Stimulated activated CD8-positive, alpha-beta memory T cell treated with anti-CD3 and anti-CD28 coated beads, Interleukin-12 subunit alpha, Interleukin-12 subunit beta, amount 100 ng/mL, for 24 hours (primary cell): ENCODE measurements around the gene FZD7.

Source experiments
- DNase-seq: peaks from one replicate; pipeline ENCODE4 v3.0.0-alpha.2; 2020; ENCODE audit errors: extremely low read depth

Gene FZD7

DNA sequence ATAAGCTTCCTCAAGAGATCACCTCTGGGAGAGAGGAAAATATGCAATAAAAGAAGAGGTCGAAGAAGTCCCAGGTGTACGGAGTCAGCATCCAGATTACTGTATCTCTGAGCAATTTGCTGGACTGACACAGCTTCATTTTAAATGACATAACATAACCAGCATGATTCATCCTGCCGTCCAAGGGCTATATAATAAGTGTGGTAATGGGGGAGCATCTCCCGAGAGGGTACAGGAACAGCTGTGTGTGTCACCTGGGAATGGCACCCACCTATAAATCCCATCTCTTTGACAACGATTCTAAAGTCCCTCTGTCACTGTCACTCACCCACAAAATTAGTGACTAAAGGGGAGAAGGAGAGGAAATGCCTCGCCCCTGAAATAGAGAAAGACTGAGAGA, 19.3 kb upstream of the FZD7 start:
- DNase-seq = no peak

DNA sequence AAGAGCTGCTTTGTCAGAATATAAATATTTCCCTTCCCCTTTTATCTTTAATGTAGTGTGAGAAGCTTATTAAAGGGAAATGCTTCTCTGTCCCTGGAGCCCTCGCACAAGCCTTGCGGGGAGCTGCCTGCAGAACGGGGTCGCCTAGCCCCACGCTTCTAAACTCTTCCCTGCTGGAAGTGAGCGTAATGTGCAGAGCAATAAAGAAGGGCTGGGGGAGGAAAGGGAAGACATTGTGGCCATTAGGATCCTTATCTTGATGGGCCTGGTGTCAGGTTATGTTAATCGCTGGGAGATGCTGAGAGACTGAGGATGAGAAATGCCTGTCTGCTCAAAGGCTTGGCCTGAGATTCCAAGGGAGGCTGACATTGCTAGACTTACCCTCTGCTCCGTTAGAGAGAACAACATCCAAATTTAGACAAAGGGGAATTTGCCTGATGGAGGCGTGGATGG, 18.9 kb upstream of the FZD7 start:
- no peak for DNase-seq

DNA sequence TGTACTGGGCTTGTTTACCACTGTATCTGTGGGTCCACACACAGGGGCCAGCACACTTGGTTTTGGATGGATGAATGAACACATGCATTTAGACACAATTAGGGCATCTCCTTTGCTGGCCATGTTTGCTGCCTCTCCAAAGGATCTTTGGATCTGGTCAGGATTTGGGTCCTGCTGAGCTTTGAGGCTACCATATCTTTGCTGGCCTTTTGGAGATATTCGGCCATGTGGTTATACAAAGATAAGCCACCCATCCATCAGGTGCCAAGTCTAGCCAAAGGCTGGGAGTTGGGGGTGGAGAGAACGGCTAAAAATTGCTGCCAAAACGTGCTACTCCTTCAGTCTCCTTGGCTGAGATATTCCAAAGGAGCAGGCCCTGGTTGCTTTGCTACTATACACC, 18.2 kb upstream of the FZD7 start:
- DNase-seq = no peak

DNA sequence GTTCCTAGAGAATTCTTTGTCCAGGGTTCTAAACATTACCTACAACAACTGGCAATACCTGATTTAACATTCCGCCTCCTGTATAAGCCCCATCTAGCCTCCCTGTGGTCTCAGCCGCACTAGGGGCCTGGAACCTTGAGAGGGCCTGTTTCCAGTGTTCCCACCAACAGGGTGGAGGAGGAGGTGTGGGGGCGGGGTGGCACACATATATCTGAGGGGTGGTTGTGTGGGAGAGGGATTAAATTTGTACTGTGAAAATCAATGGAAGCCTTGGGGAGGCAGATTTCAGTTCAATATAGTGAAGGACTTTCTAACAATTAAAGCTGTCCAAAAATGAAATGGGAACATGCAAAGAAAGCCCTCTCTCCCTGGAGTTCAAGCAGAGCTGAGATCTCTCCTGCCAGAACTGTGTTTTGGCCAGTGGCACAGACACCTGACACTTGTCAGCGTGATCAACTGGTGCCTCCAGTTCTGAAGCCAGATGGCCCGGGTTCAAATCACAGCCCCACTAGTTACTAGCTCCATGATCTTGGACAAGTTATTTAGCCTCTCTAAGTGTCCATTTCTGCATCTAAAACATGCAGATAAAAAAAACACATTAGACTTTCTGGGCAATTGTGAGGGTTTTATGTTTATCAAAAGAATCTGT, 17.0 kb upstream of the FZD7 start:
- DNase-seq = no peak

DNA sequence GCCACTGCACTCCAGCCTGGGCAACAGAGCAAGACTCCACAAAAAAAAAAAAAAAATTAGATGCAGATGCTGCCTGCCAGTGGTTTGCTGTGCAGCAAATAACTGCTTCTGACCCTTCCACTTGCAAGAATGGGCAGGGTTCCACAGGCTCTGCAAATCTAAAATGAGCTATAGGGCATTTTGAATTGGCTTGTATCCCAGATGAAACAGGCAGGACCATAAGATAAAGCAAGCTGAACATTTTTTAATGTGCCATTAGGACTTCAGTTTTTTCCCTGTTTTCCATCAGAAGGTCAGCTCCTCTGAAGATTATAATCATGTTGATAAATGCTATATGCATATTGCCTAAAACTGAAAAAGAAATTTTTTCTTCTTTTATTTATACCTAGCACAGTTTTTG, 15.7 kb upstream of the FZD7 start:
- DNase-seq = no peak

DNA sequence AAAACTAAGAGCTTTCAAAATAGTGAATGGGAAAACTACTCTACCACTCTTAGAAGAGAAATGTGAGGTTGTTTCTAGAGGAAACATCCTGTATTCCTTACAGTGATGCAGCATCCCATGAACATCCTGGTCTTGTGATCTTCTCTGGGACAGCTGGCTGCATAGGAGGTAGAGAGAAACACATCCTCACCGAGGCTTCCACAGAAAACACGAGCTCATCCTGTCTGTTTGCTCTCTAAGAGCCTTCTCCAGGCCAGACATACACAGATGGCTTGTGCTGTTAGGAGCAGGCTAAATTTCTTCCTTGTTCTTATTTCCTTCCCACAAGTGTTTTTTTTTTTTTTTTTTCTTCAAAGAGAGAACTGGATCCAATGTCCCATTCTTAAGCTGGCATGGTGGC, 14.7 kb upstream of the FZD7 start:
- DNase-seq = no peak

DNA sequence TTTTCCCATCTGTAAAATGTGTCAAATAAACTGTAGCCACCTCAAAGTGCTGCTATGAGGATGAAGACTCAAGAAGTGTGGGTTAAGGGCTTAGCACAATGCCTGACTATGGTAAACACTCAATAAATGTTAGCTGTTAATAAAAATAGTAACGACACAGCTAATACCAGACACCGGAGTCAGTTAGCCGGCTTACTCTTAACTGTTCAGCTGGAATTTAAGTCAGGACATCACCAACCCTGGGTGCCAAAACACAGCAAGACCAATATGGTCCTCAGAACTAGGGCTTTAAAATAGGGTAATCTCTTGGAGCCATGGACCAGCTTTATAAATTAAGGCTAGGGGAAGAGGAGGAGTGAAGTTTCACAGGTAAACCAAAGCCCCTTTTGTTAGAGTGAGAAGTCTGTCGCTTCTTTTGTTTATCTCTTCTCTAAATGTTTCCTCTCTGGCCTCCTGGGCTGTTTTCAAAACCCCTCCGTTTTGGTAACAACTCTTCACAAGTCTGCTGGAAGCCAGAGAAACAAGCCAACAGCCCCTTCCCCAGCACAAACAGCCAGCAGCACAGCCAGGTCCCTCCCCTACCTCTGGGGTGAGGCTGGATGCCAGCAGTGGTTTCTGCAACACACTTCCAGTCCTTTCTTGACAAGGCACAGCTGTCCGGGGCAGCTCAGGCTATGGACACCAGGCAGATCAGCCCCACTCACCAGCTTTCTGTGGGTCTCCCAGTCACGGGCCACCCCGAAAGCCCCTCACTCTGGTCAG, 13.8 kb upstream of the FZD7 start:
- no peak for DNase-seq

DNA sequence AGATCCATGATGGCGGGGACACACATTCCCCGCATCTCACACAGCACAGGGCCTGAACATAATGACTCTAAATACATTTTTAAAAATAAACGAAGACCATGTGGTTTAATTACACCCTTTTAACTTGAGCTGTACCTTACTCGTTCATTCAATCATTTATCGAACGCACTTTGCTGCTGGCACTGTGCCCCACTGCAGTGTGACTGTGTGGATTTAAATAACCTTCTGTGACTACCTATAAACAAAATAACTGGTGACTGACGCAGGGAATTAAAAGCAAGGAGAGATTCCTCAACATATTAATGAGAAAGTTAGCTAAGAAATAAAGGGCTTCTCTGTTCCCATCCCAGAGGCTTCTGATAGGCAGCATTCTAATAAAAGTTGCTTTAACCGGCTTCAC, 10.9 kb upstream of the FZD7 start:
- DNase-seq = no peak

DNA sequence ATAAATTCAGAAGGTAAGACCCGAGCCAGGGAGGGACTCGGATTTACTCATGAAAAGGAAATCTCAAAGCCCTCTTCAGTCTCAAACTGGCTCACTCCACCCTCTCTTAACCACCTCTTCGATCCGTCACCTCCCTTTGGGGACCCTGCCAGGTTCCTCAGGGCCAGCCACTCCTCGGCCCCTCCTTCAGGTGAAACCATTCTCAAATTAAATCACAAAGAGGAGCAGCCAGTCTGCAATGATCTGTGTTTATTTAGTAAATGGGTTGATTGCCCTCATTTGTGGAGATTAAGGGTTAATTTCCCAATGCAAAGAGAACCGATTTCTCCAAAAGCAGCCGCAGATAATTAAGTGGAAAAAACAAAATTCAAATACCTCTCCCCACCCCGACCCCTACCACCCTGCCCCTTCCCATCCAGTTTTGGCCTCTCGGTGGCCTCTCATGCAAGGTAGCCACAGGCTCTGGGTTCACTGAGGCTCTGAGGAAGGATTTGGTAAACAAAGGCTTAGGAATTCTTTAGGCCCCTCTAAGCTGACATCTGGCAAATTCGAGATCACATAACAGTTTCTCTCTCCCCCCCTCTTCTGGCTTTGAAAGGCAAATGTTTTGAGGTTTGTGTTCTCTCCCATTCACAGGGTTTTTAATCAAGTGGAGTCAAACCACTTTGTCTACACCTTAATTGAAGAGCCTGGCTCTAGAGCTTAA, 10.3 kb upstream of the FZD7 start:
- DNase-seq = no peak

DNA sequence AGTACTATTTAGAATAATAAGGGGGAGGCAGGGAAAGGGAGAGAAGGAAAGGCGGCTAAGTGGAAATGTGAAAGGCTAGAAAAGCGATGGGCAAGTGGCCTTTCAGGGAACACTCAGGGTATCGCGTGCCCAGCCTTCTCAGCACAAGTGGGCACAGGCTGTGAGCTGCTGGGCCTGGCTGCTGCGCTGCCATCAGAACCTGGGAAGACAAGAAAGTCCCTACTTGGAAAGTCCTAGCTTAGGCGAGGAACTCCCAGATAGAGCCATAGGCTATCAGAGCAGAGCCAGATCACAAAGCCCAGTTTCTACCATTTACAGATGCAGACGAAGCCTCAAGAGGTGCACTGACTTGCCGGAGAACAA, 9.8 kb upstream of the FZD7 start:
- DNase-seq = no peak

DNA sequence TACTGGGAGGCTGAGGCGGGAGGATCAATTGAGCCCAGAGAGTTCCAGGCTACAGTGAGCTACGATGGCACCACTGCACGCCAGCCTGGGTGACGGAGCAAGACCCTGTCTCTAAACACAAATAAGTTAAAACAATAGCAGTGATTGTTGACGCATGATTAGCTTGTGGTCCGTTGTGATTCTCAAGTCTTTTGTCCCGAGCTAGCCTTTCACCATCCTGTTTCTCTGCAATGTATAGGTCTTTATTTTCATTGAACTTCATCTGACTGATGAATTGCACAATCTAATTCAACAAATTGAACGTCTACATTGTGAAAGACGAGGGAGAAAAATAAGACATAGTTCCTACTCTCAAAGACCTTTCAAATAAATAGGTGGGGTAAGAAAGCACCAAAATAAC, 8.8 kb upstream of the FZD7 start:
- DNase-seq = no peak

DNA sequence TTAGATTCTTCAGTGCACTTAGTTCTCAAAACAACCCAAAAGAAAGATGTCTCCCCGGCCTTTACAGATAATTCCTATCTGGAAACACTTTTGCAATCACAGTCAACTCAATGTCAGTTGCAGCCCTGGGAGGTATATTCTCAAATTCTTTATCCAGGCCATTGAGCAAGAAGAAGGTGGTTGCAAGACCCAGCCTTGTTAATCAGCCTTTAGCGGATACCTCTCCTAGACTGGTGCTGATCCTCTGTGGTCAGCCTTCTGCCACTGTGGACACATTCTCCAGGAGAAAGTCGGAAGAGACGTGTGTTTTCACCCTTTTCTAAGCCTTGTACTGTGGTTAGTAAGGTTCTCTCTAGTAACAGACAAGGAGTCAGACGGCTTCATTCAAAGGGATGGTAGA, 7.8 kb upstream of the FZD7 start:
- DNase-seq = no peak

DNA sequence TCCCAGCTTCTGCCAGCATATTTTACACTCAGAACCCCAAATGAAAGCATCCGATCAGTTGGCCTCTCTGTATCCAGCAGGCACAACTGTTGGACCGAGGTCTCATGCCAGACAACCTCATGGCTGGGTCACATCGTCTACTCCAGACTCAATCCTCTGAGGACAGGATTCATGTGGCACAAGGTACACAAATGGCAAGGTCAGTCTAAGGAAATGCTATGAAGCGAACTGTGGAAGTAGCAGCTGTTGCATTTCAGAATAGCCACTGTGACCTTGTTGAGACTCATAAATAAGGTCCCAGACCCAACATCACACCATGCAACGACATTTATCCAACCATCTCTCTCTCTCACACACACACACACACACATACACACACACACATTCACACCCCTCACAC, 7.1 kb upstream of the FZD7 start:
- no peak for DNase-seq

DNA sequence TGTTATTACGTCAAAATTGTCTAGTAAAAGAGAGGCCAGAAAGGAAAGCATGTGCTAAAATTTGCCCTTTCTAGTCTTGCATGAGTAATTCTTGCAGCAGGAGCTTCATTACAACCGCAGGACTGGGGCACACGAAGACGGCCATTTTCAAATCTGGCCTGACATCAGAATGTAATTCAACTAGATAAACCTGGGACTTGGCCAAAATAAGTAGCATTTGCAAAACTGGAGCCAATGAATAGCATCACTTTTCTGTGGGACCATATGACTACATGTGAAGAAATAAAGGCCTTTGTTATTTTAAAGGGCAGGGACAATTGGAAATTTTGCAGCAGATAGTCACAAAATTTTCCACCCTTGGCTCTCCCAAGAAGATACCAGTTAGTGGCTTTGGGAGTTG, 3.0 kb upstream of the FZD7 start:
- no peak for DNase-seq

DNA sequence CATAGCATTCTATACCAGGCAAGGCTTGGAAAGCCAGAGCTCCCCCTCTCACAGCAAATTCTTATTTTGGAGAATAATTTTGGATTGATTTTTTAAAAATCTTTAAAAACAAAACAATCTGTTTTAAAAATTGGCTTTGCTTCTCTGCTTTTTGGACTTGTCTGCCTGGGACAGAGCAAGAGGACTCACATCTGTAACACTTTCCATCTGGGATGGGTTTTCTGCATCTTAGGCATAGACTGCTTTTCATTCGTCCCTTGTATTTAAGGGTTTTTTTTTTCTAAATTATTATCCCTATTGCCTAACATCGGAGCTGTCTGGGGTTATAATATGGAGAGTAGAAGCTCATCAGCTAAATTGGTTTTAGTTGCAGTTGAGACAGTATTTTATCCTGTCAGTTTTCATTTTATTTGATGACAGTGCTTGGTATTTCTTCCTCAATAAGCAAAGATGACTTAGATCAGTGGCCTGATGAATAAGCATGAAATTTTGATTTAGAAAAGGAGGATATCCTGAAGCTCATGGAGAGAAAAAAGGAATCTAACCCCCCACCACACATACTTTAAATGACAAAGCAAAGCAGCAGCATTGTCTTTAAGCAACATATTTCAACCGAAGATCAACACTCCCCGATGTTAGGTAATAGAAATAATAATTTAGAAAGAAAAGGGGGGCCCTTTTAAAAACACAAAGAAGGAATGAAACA, 2.3 kb upstream of the FZD7 start:
- no peak for DNase-seq

DNA sequence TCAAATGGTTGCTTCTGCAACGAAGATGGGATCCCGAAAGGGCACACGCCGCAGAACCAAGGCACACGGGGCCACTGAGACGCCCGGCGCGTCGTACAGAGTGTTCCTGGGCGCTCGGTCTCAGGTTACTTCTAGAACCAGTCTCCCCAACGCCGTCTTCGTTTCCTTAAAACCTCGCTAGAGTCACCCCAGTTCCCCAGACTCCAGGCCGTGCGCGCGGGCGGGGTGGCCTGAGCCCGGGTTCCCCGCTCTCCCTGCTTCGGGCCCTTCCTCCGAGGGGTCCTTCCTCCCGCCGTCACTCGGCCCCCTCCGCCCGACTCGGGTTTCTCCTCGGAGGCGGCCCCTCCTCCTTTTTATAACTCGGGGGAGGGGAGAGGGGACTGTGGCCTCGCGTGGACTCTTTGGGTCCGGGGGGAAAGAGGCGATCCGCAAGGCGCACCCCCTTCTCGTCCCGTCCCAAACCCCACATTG, 774 bp upstream of the FZD7 start:
- no peak for DNase-seq

DNA sequence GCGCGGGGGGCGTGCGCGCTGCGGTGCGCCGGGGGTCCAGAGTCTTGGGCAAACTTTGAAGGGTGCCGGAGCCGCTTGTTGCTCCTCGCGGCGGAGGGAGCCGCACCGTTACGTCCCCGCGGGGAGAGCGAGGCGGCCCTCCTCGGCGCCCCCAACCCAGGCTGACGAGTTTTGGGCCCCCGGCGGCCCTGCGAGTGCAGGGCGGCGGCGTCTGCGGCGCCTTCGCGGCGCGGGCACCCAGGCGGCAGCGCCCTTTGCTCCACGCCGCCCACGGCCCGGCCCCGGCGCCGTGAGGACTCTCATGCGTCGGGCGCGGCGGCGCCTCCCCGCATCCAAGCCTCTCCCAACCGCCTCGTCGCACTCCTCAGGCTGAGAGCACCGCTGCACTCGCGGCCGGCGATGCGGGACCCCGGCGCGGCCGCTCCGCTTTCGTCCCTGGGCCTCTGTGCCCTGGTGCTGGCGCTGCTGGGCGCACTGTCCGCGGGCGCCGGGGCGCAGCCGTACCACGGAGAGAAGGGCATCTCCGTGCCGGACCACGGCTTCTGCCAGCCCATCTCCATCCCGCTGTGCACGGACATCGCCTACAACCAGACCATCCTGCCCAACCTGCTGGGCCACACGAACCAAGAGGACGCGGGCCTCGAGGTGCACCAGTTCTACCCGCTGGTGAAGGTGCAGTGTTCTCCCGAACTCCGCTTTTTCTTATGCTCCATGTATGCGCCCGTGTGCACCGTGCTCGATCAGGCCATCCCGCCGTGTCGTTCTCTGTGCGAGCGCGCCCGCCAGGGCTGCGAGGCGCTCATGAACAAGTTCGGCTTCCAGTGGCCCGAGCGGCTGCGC, 814 bp downstream of the FZD7 start:
- DNase-seq = no peak

DNA sequence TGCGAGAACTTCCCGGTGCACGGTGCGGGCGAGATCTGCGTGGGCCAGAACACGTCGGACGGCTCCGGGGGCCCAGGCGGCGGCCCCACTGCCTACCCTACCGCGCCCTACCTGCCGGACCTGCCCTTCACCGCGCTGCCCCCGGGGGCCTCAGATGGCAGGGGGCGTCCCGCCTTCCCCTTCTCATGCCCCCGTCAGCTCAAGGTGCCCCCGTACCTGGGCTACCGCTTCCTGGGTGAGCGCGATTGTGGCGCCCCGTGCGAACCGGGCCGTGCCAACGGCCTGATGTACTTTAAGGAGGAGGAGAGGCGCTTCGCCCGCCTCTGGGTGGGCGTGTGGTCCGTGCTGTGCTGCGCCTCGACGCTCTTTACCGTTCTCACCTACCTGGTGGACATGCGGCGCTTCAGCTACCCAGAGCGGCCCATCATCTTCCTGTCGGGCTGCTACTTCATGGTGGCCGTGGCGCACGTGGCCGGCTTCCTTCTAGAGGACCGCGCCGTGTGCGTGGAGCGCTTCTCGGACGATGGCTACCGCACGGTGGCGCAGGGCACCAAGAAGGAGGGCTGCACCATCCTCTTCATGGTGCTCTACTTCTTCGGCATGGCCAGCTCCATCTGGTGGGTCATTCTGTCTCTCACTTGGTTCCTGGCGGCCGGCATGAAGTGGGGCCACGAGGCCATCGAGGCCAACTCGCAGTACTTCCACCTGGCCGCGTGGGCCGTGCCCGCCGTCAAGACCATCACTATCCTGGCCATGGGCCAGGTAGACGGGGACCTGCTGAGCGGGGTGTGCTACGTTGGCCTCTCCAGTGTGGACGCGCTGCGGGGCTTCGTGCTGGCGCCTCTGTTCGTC, 1.7 kb downstream of the FZD7 start:
- DNase-seq = no peak

DNA sequence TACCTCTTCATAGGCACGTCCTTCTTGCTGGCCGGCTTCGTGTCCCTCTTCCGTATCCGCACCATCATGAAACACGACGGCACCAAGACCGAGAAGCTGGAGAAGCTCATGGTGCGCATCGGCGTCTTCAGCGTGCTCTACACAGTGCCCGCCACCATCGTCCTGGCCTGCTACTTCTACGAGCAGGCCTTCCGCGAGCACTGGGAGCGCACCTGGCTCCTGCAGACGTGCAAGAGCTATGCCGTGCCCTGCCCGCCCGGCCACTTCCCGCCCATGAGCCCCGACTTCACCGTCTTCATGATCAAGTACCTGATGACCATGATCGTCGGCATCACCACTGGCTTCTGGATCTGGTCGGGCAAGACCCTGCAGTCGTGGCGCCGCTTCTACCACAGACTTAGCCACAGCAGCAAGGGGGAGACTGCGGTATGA, 2.3 kb downstream of the FZD7 start:
- no peak for DNase-seq

DNA sequence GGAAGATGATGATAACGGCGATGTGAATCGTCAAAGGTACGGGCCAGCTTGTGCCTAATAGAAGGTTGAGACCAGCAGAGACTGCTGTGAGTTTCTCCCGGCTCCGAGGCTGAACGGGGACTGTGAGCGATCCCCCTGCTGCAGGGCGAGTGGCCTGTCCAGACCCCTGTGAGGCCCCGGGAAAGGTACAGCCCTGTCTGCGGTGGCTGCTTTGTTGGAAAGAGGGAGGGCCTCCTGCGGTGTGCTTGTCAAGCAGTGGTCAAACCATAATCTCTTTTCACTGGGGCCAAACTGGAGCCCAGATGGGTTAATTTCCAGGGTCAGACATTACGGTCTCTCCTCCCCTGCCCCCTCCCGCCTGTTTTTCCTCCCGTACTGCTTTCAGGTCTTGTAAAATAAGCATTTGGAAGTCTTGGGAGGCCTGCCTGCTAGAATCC, 3.0 kb downstream of the FZD7 start:
- no peak for DNase-seq
